OCI-LY7 (cell line): ENCODE data around the gene DGKB. TPM values are rescaled to one million over a fixed set of nuclear protein-coding genes. Genes with fewer than 3 reads are reported as not detected.

ENCODE experiments used
- BruUV-seq: library from RNA; stranded (reverse); fragments of 400-500 nt; replicated peaks from 2 replicates; lab custom pipeline; 2021; lab: Mats Ljungman, UMichigan
- CTCF ChIA-PET: fragments of 300-600 bp; sonication (Branson Sonifier 250); formaldehyde crosslinking; loops from one replicate; lab custom pipeline; 2022; ENCODE audit warnings: antibody characterized with exemption; ENCODE audit not compliant: unreplicated experiment; lab: Charles Lee
- POLR2A ChIA-PET: fragments of 300-600 bp; sonication (Branson Sonifier 250); formaldehyde crosslinking; loops from one replicate; lab custom pipeline; 2022; ENCODE audit warnings: antibody characterized with exemption; lab: Charles Lee
- DNase-seq: peaks from one replicate; pipeline ENCODE4 v3.0.0-alpha.2; 2015; ENCODE audit warnings: low spot score
- H2AFZ ChIP-seq: fragments of 200-600 bp; sonication (generic), shearing (Covaris generic); 2 replicates; pipeline ENCODE4 v1.6.1; 2014; ENCODE audit warnings: mild to moderate bottlenecking, antibody characterized with exemption, low read length, moderate library complexity
- H3K27ac ChIP-seq: fragments of 200-600 bp; sonication (generic); 2 replicates; pipeline ENCODE4 v1.5.1; 2014; ENCODE audit warnings: mixed run types, low read depth, mild to moderate bottlenecking, moderate library complexity, low read length, inconsistent platforms; ENCODE audit not compliant: poor library complexity, severe bottlenecking
- H3K36me3 ChIP-seq: fragments of 200-600 bp; sonication (generic); 2 replicates; pipeline ENCODE4 v1.6.1; 2014; ENCODE audit warnings: mild to moderate bottlenecking, antibody characterized with exemption, low read length, moderate library complexity, mixed read lengths; ENCODE audit not compliant: insufficient read depth
- H3K4me1 ChIP-seq: fragments of 200-600 bp; sonication (generic); 2 replicates; pipeline ENCODE4 v1.5.1; 2014; ENCODE audit warnings: mild to moderate bottlenecking, low read length; ENCODE audit not compliant: insufficient read depth, poor library complexity, severe bottlenecking
- H3K4me2 ChIP-seq: fragments of 200-600 bp; sonication (generic); 2 replicates; pipeline ENCODE4 v1.6.1; 2014; ENCODE audit warnings: mild to moderate bottlenecking, low read length
- H3K4me3 ChIP-seq: fragments of 200-600 bp; sonication (generic); 2 replicates; pipeline ENCODE4 v1.5.1; 2014; ENCODE audit warnings: mild to moderate bottlenecking, low read depth, low read length; ENCODE audit not compliant: poor library complexity, severe bottlenecking
- H3K79me2 ChIP-seq: fragments of 200-600 bp; sonication (generic); 2 replicates; pipeline ENCODE4 v1.6.1; 2016; ENCODE audit warnings: low read depth, mild to moderate bottlenecking, low read length, moderate library complexity, mixed read lengths; ENCODE audit not compliant: insufficient read depth
- H3K9me2 ChIP-seq: fragments of 200-600 bp; sonication (generic); 2 replicates; pipeline ENCODE4 v1.6.1; 2016; ENCODE audit warnings: mild to moderate bottlenecking, low read length, mixed read lengths; ENCODE audit not compliant: insufficient read depth
- H3K9me3 ChIP-seq: fragments of 200-600 bp; sonication (generic); 2 replicates; pipeline ENCODE4 v1.6.1; 2014; ENCODE audit warnings: mild to moderate bottlenecking, mixed run types, low read length, mixed read lengths
- H4K20me1 ChIP-seq: fragments of 200-600 bp; sonication (generic); 2 replicates; pipeline ENCODE4 v1.6.1; 2014; ENCODE audit warnings: mild to moderate bottlenecking, antibody characterized with exemption, low read length, moderate library complexity, mixed read lengths; ENCODE audit not compliant: insufficient read depth
- CTCF ChIP-seq: fragments of 200-600 bp; sonication (generic); conservative IDR thresholded peaks from 2 replicates; pipeline ENCODE4 v1.5.1; 2014; ENCODE audit warnings: mild to moderate bottlenecking, antibody characterized with exemption, low read length, moderate library complexity, mixed read lengths
- EZH2phosphoT487 ChIP-seq: fragments of 200-600 bp; sonication (generic); IDR thresholded peaks from 2 replicates; pipeline ENCODE4 v1.6.1; 2018; ENCODE audit warnings: low read depth, borderline replicate concordance, mild to moderate bottlenecking, mixed run types, antibody characterized with exemption, low read length, moderate library complexity, mixed read lengths
- intact Hi-C: fragments of 100-400 bp; cut with micrococcal nuclease; formaldehyde crosslinking; loops from one replicate; pipeline ENCODE4 v1.10.0; 2022; ENCODE audit not compliant: unreplicated experiment
- total RNA-seq, 2 experiments: library from RNA; depleted of rRNA in 1 of 2; stranded (reverse); fragments of >200 nt in 1 of 2; shearing (Covaris generic) in 1 of 2; gene quantifications; 2 replicates each; pipeline ENCODE4 v1.2.3, GENCODE V29; 2014 to 2022

The DGKB gene
- total RNA-seq, 2 experiments from 2014 or later, result not detected

- DNase-seq, result no peak
- H3K9me3 ChIP-seq, result no peaks in the 10 kb centered on the region
- TF ChIP-seq EZH2phosphoT487 (no peak), CTCF (no peak)
- no peaks in the 10 kb centered on the region for H4K20me1 ChIP-seq
- no peaks in the 10 kb centered on the region for H3K79me2 ChIP-seq
- no peak overlapping the region for H3K4me3 ChIP-seq
- H3K27ac ChIP-seq, result no peak overlapping the region
- H3K4me1 ChIP-seq, result no peaks in the 10 kb centered on the region
- BruUV-seq, result no TSS peak
- CTCF ChIA-PET, result no interaction called here
- H2AFZ ChIP-seq, result no peak overlapping the region
- no peak overlapping the region for H3K4me2 ChIP-seq
- POLR2A ChIA-PET, result interaction anchor here (0.6 kb wide), 1 partner anchor 1192 kb away, joined by 3 read pairs; no protein-coding TSS in a partner anchor
- intact Hi-C loops, result no loop called here
- no peaks in the 10 kb centered on the region for H3K9me2 ChIP-seq
- no peaks in the 10 kb centered on the region for H3K36me3 ChIP-seq
Observed at GRCh38 chr7:14293434-14293833, 609.1 kb downstream of the DGKB start.

GRCh38 chr7:14292737-14293136 is 609.8 kb downstream of the DGKB start:
- no peak overlapping the region for H3K27ac ChIP-seq
- H3K36me3 ChIP-seq, result no peaks in the 10 kb centered on the region
- BruUV-seq, result no TSS peak
- no peaks in the 10 kb centered on the region for H3K4me1 ChIP-seq
- H2AFZ ChIP-seq, result no peak overlapping the region
- no peaks in the 10 kb centered on the region for H3K79me2 ChIP-seq
- H3K4me3 ChIP-seq, result no peak overlapping the region
- intact Hi-C loops, result no loop called here
- no peaks in the 10 kb centered on the region for H4K20me1 ChIP-seq
- ChIA-PET CTCF (no interaction called here), POLR2A (no interaction called here)
- no peak overlapping the region for H3K4me2 ChIP-seq
- no peaks in the 10 kb centered on the region for H3K9me2 ChIP-seq
- TF ChIP-seq EZH2phosphoT487, result no peak
- TF ChIP-seq CTCF, result no peak
- DNase-seq, result no peak
- no peaks in the 10 kb centered on the region for H3K9me3 ChIP-seq

- DNase-seq, result no peak
- intact Hi-C loops, result no loop called here
- no TSS peak for BruUV-seq
- Histone ChIP-seq H3K9me2 (no peaks in the 10 kb centered on the region), H3K27ac (no peak overlapping the region), H3K36me3 (no peaks in the 10 kb centered on the region), H4K20me1 (no peaks in the 10 kb centered on the region), H3K4me3 (no peak overlapping the region), H2AFZ (no peak overlapping the region), H3K79me2 (no peaks in the 10 kb centered on the region), H3K4me2 (no peak overlapping the region), H3K4me1 (no peaks in the 10 kb centered on the region), H3K9me3 (no peaks in the 10 kb centered on the region)
- ChIA-PET POLR2A (no interaction called here), CTCF (no interaction called here)
- TF ChIP-seq EZH2phosphoT487 (no peak), CTCF (no peak)
Observed at GRCh38 chr7:14289957-14290356, 612.6 kb downstream of the DGKB start.
